Measurements from ENCODE around the gene SPAG5. TPM values are rescaled to one million over a fixed set of nuclear protein-coding genes. Genes with fewer than 3 reads are reported as not detected.

Gene SPAG5
- total RNA-seq, 2 experiments from 2014 or later, result 111 to 122 TPM

DNA sequence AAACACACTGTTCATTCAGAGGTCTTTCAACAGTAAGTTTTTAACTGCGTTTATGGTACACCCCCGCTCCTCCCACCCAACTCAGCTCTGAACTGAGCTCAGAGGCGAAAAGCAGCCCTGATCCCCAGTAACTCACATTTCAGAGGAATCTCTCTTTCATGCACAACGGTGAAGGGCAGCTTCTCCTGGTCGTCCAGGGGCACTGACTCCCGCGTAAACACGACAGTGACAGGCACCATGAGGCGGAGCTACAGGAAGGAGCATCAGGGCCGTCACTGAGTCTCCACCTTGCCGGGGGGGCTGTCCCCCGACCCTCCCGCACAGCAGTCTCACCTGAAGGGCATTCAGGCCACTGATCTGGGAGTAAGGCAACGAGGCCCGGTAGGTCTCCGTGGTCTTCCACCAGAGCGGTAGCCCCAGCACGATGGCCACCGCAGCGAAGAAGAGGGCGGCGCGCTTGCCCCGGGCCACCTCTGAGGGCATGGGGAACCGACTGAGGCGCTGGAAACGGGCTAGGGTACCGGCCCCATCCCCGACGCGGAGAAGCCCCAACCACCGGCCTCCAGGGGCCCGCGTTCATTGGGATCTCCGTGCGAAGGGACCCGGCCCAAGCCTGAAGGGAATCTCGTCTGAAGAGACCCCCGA is 28.0 kb downstream of the SPAG5 start:
- Mint-ChIP-seq H3K4me1 (peaks cover 37% of the 10 kb centered on the region), H3K27me3 (no peaks in the 10 kb centered on the region), H3K36me3 (peaks cover 20% of the 10 kb centered on the region), H3K4me3 (peak overlapping the region; percentile 85), H3K27ac (peak overlapping the region; percentile 94), H3K9me3 (no peaks in the 10 kb centered on the region)
- DNase-seq, result peak; percentile 51

DNA sequence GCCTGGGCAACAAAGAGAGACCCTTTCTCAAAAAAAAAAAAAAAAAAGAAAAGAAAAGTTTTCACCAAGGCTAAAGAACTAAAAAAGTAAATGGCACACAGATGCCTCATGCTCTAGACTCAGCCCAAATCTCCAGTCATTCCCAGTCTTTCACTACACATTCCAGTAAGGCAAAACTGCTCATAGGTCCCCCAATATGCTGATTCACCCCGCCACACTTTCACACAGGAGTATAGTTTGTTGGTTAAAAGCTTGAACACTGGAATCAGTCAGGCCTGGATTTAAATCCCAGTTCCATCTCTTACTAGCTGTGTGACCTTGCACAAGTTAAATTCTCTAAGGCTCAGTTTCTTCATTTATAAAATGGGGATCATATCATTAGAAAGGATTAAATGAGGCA is 29.4 kb downstream of the SPAG5 start:
- Mint-ChIP-seq H3K4me1 (peaks cover 40% of the 10 kb centered on the region), H3K36me3 (peaks cover 21% of the 10 kb centered on the region), H3K27me3 (no peaks in the 10 kb centered on the region), H3K9me3 (no peaks in the 10 kb centered on the region), H3K27ac (peak overlapping the region; percentile 35), H3K4me3 (peak overlapping the region; percentile 85)
- no peak for DNase-seq

DNA sequence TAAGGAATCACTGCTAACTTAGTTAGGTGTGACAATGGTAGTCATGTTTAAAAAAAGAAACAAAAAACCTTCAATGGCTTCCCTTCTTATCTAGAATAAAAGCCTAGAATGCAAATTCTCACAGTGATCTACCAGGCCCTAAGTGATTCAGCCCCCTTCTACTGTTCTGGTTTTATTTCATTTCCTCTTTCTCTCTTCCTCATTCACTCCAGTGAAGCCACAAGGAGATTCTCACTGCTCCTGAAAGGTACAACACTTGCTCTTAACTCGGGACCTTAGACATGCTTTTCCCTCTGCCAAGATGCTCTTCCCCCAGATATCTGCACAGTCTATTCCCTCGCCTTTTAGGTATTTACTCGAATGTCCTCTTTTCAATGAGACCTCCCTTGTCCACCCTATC is 31.2 kb downstream of the SPAG5 start:
- H3K36me3 Mint-ChIP-seq, result peaks cover 18% of the 10 kb centered on the region
- H3K27ac Mint-ChIP-seq, result no peak overlapping the region

DNA sequence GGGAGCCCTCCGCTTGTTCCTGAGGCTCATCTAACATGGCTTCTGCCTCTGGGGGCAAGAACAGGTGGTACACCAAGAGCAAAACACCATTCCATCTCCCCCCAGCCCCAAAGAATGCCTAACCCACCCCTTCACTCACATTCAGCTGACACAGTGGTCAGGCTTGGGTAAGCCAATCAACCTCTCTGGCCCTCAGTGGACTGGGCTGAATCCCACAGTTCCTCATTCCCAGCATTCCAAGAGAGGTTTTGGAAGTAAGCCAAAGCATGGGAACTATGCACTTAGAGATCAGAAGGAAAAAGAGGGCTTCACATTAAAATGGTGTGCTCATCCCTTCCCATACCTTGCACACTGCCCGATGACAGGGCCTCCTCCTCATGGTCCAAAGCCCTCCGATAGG is 35.4 kb downstream of the SPAG5 start:
- no peak for DNase-seq
- peaks cover 20% of the 10 kb centered on the region for H3K36me3 Mint-ChIP-seq
- H3K27me3 Mint-ChIP-seq, result no peaks in the 10 kb centered on the region
- no peaks in the 10 kb centered on the region for H3K9me3 Mint-ChIP-seq
- H3K27ac Mint-ChIP-seq, result no peak overlapping the region
- H3K4me1 Mint-ChIP-seq, result peaks cover 13% of the 10 kb centered on the region
- H3K4me3 Mint-ChIP-seq, result no peak overlapping the region

More for the DNA sequence above, 31.2 kb downstream of the SPAG5 start:
- H3K4me3 Mint-ChIP-seq, result peak overlapping the region; percentile 16
- H3K4me1 Mint-ChIP-seq, result peaks cover 34% of the 10 kb centered on the region
- H3K27me3 Mint-ChIP-seq, result no peaks in the 10 kb centered on the region
- no peak for DNase-seq
- H3K9me3 Mint-ChIP-seq, result no peaks in the 10 kb centered on the region

DNA sequence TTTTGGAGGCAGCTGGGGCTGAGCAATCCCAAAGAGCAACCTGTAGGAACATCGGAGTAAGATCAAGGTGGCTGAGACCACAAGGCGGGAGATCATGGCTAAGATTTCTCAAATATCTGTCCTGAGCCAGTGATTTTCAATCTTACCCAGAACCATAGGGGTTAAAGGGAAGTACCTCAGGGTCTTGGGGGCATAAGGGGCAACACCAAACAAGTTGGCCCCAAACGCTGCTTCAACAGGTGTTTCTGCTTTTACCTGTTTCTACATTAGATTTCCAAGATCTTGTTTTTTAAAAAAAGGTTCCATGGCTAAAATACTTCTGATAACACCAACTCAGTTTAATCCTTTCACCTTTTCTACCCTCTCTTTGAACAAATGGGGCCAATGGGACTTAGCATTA is 43.8 kb downstream of the SPAG5 start:
- Mint-ChIP-seq H3K27ac (peak overlapping the region; percentile 10), H3K27me3 (no peaks in the 10 kb centered on the region), H3K4me3 (no peak overlapping the region), H3K36me3 (peaks cover 13% of the 10 kb centered on the region), H3K9me3 (no peaks in the 10 kb centered on the region), H3K4me1 (peaks cover 26% of the 10 kb centered on the region)
- DNase-seq, result no peak

DNA sequence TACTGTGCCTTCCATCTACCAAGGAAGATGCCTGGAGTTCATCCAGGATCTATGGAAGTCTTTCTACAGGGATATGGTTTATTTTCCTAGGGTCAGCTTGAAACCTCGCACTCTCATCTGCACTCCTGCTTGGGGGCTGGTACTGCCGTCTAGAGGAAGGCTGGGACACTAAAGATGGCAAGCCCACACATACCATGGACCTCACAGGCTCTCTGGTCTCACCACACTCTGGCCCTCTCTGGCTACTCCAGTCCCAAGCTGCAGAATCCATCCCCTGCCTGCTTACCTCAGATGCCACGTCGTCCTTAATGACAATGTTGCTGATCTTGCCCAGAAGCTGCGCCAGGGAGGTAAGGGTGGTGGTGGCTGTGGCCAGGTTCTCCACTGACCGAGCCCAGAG is 44.3 kb downstream of the SPAG5 start:
- H3K36me3 Mint-ChIP-seq, result peaks cover 10% of the 10 kb centered on the region
- H3K4me3 Mint-ChIP-seq, result no peak overlapping the region
- H3K9me3 Mint-ChIP-seq, result no peaks in the 10 kb centered on the region
- DNase-seq, result no peak
- no peaks in the 10 kb centered on the region for H3K27me3 Mint-ChIP-seq
- H3K4me1 Mint-ChIP-seq, result peaks cover 30% of the 10 kb centered on the region
- H3K27ac Mint-ChIP-seq, result peak overlapping the region; percentile 10

DNA sequence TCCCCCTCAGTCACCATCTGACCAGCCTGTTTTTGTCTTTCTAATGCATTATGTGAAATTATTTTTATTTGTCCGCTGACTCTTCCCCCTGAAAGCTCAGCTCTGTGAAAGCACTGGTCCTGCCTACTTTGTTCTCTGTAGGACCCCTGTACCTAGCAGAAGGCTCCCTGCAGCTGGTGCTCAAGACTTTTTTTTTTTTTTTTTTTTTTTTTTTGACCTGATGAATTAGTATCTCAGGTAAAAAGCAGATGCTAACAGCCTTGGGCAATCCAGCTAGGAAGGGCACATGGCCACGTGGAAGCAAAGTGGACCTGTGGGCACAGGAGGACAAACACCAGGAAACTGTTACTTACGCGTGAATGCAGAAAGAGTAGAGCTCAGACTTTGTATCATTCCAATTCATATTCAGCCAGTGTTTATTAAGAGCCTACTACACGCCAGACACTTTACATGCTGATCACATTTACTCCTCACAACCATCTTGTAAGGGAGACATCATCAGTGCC is 45.8 kb downstream of the SPAG5 start:
- DNase-seq, result no peak
- H3K9me3 Mint-ChIP-seq, result no peaks in the 10 kb centered on the region
- no peaks in the 10 kb centered on the region for H3K27me3 Mint-ChIP-seq
- H3K4me1 Mint-ChIP-seq, result peaks cover 44% of the 10 kb centered on the region
- peaks cover 10% of the 10 kb centered on the region for H3K36me3 Mint-ChIP-seq
- H3K4me3 Mint-ChIP-seq, result peak overlapping the region; percentile 80
- H3K27ac Mint-ChIP-seq, result peak overlapping the region; percentile 57

DNA sequence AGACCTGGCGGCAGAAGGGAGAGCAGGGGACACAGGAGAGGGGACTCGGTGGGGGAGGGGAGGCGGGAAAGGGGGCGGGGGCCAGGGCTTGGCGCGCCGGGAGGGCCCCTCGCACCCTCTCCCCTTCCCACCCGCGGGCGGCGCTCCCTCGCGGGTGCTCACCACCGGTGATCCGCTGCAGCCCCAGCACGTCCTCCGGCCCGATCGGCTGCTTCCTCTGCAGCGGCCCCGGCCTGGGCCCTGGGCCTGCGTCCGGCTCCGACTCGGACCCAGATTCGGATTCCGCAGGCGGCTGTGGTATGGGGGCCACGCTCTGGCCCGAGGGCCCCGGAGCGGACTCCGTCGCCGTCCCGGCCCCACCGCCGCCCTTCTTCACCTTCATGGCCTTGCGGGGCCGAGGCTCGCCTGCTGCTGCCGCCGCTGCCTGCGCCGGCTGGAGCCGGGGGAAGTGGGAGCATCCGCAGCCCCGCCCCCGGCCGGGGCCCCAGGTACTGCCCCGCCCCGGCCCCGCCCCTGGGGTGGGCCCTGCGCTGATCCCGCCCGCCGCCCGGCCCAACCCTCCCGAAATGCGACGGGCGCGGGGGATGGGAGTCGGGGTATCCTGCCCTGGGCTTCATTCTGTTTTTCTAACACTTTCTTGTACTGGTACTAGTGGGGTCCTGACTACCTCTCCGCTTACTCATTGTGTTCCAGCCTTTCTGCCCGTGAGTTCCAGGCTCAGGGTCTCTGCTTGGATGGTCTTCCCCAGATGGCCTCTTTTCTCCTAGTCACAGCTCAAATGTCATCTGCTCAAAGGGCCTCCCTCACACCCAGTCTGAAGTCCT is 46.4 kb downstream of the SPAG5 start, which contains the start of gene UNC119:
Gene UNC119 (minus strand): TSS at position 449 of the 824 bp plus-strand sequence. CDS start 67 bp downstream, at position 382.
- Mint-ChIP-seq H3K4me3 (peak within 1 kb of the TSS; percentile 89), H3K36me3 (peaks cover 13% of the 10 kb centered on the region), H3K4me1 (peaks cover 46% of the 10 kb centered on the region), H3K27ac (peak within 1 kb of the TSS; percentile 57), H3K9me3 (no peaks in the 10 kb centered on the region), H3K27me3 (no peaks in the 10 kb centered on the region)
- DNase-seq, result peak; percentile 86

DNA sequence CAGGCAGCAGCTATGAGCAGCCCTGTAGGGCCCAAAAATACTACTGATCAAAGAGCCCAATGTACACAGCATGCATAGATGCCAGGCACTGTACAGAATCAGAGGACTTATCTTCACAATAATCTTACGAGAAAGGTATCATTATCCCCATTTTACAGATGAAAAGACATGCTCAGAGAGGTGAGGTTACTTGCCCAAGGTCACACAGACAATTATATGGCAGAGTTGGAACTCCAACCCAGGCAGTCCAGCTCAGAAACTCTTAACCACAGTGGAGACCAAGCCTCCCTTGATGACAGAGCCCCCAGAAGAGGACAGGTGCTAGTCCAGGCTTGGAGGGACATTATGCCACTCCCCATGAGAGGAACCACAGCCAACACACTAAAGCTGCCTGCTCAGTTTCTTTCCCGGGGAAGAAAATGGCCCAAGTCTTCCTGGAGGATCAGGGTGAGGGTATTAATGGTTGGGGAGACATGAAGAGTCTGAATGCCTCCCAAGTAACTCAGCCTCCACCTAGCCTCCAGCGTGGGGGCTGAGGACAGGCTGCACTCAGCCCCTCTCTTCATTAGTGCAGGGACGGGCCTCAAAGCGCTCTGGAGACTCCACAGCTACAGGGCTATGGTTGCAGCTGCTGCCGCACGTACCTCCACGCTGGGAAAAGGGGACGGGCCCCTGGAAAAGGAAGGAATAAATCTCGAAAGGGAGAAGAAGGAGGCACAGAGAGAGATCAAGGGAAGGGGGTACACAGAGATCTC is 47.2 kb downstream of the SPAG5 start:
- Mint-ChIP-seq H3K27me3 (no peaks in the 10 kb centered on the region), H3K27ac (peak overlapping the region; percentile 42), H3K9me3 (no peaks in the 10 kb centered on the region), H3K4me1 (peaks cover 47% of the 10 kb centered on the region), H3K36me3 (peaks cover 13% of the 10 kb centered on the region), H3K4me3 (peak overlapping the region; percentile 89)
- DNase-seq, result no peak

DNA sequence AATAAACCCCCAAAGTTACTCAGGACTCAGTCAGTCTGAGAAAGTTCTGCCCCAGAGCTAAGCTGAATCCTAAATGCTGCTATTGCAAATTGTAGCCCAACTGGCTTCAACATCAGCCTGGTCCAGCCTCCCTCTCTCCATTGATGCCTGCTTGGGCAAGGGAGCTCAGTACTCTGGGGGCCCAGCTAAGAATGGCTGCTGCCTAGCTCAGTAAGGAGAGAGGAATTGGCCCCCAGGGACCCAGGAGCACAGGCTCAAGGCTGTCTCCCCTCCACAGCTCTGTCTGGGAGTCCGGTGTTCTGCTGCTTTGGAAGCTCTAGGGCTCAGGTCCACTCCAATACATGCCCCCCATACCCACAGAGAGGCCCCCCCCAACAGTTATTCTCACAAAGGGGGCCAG is 48.0 kb downstream of the SPAG5 start:
- no peak for DNase-seq
- Mint-ChIP-seq H3K36me3 (peaks cover 12% of the 10 kb centered on the region), H3K4me3 (peak overlapping the region; percentile 89), H3K27me3 (no peaks in the 10 kb centered on the region), H3K27ac (peak overlapping the region; percentile 36), H3K9me3 (no peaks in the 10 kb centered on the region), H3K4me1 (peaks cover 47% of the 10 kb centered on the region)

DNA sequence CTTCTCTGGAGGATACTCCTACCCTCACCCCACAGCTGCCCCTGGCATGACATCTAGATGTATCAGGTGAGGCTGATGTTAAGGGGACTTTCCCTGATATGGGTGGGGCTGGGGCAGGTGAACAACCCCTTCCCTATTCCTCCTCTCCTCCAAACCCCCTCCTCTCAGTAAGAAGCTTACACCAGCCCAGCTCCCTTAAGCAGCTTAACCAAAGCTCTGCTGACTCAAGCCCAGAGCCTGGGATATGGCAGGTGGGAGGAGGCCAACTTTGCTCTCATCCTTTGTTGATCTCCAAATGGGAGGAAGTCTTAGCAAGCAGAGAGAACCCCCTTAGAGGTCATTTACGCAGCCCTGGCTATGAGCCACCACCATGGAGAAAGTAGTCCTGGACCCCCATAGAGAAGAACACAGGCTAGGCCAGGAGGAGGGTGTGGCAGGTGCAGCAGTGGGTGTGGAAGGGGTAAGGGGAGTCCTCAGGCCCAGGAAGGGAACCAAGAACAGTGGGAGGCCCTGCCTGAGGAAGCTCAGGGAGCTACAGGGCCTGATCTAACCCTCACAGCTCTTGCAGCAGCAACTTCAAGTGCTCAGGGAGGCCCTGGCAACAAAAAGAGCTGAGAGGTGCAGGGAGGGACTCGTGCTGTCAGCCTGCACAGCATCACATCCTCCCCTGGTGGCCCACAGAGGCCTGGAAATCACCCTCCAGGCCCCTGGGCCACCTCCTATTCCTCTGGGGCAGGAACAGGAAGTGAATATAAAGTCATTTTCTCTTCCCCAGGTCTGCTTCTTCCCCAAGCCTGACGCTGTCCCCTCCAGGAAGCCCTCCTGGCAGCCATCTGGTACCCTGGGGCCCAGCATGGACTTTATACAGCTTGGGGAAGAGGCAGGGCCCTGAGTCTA is 49.3 kb downstream of the SPAG5 start:
- peak; percentile 68 for DNase-seq
- H3K27ac Mint-ChIP-seq, result peak overlapping the region; percentile 85
- H3K36me3 Mint-ChIP-seq, result peaks cover 12% of the 10 kb centered on the region
- peak overlapping the region; percentile 50 for H3K4me3 Mint-ChIP-seq
- H3K4me1 Mint-ChIP-seq, result peaks cover 47% of the 10 kb centered on the region
- no peaks in the 10 kb centered on the region for H3K9me3 Mint-ChIP-seq
- H3K27me3 Mint-ChIP-seq, result no peaks in the 10 kb centered on the region

DNA sequence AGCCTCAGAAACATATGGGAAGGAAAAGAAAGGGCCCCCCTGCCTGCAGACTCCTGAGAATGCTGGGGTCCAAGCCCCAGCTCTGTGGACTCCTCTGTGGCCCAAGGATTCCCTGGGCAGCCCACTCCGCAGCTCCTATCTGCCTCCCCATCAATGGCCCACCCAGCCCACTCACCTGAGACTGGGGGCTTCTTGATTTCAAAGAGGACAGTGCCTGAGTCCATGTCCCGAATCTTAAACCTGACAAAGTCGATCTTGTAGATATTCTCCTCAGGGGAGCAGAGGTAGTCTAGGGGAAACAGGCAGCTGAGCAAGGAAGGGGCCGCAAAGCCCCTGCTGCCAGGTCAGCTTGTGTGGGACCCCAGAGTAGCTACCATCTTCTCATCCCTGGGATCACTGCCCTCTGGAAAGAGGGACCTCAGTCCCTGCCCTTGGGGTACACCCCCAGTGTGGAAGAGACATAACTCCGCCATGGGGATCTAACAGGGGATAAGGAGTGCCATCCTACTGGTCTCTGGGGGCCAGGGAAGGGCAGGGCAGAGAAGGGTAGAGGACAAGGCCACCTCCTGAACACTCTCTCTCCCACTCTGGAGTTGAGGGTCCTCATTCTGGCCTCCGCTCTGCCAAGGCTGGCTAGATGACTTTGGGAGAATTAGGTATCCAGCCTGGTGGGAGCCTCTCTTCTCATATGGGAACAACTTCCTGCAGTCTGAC is 50.3 kb downstream of the SPAG5 start:
- Mint-ChIP-seq H3K9me3 (no peaks in the 10 kb centered on the region), H3K27me3 (no peaks in the 10 kb centered on the region), H3K36me3 (peaks cover 6% of the 10 kb centered on the region), H3K4me3 (peak overlapping the region; percentile 22), H3K27ac (peak overlapping the region; percentile 85), H3K4me1 (peaks cover 43% of the 10 kb centered on the region)
- DNase-seq, result no peak

DNA sequence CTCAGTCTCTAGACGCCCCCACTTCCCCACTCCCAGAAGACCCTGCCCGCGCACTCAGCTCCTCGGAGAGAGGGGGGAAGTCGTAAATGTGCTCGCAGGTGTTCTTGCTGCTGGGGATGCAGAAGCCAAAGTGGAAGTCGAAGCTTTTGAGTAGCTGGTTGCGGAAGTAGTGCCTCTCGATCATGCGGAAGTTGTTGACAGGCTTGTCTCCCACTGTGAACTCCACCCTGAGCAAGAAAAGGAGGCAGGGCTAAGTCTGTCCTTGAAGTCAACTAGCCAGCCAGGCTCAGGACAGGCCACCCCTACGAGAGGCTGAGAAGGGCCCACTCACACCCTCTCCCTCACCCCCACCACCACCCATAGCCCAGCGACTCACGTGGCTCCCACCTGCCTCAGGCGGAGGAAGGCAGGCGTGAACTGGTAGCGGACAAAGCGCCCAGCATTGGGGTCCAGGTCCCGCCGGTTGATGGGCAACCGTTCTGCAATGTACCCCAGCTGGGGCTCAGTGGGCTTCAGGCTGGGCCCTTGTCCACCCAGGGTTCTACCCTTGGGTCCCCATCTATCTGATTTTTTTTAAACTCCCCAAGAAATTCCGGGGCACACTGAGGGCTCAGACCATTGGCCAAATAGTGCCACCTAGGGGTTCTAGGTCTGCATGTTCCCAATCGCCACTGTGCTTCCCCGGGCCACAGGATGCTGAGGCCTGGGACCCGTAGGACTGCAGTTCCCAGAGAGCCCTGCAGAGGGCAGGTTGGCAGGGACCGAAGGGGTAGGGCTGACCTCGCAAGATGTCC is 51.0 kb downstream of the SPAG5 start:
- DNase-seq, result peak; percentile 75
- no peaks in the 10 kb centered on the region for H3K9me3 Mint-ChIP-seq
- H3K27me3 Mint-ChIP-seq, result no peaks in the 10 kb centered on the region
- H3K36me3 Mint-ChIP-seq, result peaks cover 5% of the 10 kb centered on the region
- H3K27ac Mint-ChIP-seq, result peak overlapping the region; percentile 80
- peaks cover 41% of the 10 kb centered on the region for H3K4me1 Mint-ChIP-seq
- H3K4me3 Mint-ChIP-seq, result peak overlapping the region; percentile 22
